Neural progenitor cell (in vitro differentiated cells): ENCODE data around the gene YBX3. TPM values are rescaled to one million over a fixed set of nuclear protein-coding genes. Genes with fewer than 3 reads are reported as not detected.

Source experiments
- DNase-seq: peaks from one replicate; pipeline ENCODE4 v3.0.0-alpha.2; 2016; ENCODE audit warnings: low spot score
- H2AFZ ChIP-seq: fragments of 200-600 bp; sonication (generic); replicated peaks from 2 replicates; pipeline ENCODE4 v1.6.1; 2016; ENCODE audit warnings: antibody characterized with exemption
- H3F3A ChIP-seq: fragments of 200-600 bp; sonication (generic); 2 replicates; pipeline ENCODE4 v1.6.1; 2016; ENCODE audit warnings: antibody characterized with exemption, low read depth
- H3K27ac ChIP-seq: fragments of 200-600 bp; sonication (generic); 2 replicates; pipeline ENCODE4 v1.5.1; 2016; ENCODE audit warnings: mild to moderate bottlenecking
- H3K27me3 ChIP-seq: fragments of 200-600 bp; sonication (generic); 2 replicates; pipeline ENCODE4 v1.6.1; 2016; ENCODE audit warnings: mild to moderate bottlenecking, moderate library complexity
- H3K36me3 ChIP-seq: fragments of 200-600 bp; sonication (generic); 2 replicates; pipeline ENCODE4 v1.5.1; 2016
- H3K4me1 ChIP-seq: fragments of 200-600 bp; sonication (generic); 2 replicates; pipeline ENCODE4 v1.6.1; 2016; ENCODE audit warnings: mixed run types
- H3K4me2 ChIP-seq: fragments of 200-600 bp; sonication (generic); 2 replicates; pipeline ENCODE4 v1.6.1; 2016
- H3K4me3 ChIP-seq: fragments of 200-600 bp; sonication (generic); 2 replicates; pipeline ENCODE4 v1.5.1; 2016
- H3K79me2 ChIP-seq: fragments of 200-600 bp; sonication (generic); 2 replicates; pipeline ENCODE4 v1.6.1; 2016; ENCODE audit warnings: low read depth
- H3K9ac ChIP-seq: fragments of 200-600 bp; sonication (generic); 2 replicates; pipeline ENCODE4 v1.6.1; 2016
- H3K9me3 ChIP-seq: fragments of 200-600 bp; sonication (generic); 2 replicates; pipeline ENCODE4 v1.5.1; 2016; ENCODE audit warnings: low read depth
- H4K20me1 ChIP-seq: fragments of 200-600 bp; sonication (generic); 2 replicates; pipeline ENCODE4 v1.6.1; 2016; ENCODE audit warnings: low read depth
- H3K27ac Mint-ChIP-seq: 3 replicates; pipeline ENCODE4 v1.8.0; 2021; ENCODE audit warnings: mixed read lengths
- H3K27me3 Mint-ChIP-seq: 2 replicates; pipeline ENCODE4 v1.8.0; 2022; ENCODE audit warnings: low read depth, mild to moderate bottlenecking, inconsistent platforms, moderate library complexity, mixed read lengths; ENCODE audit not compliant: insufficient read depth
- H3K36me3 Mint-ChIP-seq: 3 replicates; pipeline ENCODE4 v1.8.0; 2021; ENCODE audit warnings: mixed read lengths
- H3K4me1 Mint-ChIP-seq: 3 replicates; pipeline ENCODE4 v1.8.0; 2021; ENCODE audit warnings: mixed read lengths
- H3K4me3 Mint-ChIP-seq: 3 replicates; pipeline ENCODE4 v1.8.0; 2021; ENCODE audit warnings: mild to moderate bottlenecking, moderate library complexity, mixed read lengths
- H3K9me3 Mint-ChIP-seq: 3 replicates; pipeline ENCODE4 v1.8.0; 2020; ENCODE audit warnings: mixed read lengths
- EZH2 ChIP-seq: fragments of 200-600 bp; sonication (generic); IDR thresholded peaks from 2 replicates; pipeline ENCODE4 v1.6.1; 2017; ENCODE audit warnings: antibody characterized with exemption, mild to moderate bottlenecking, moderate library complexity
- EZH2phosphoT487 ChIP-seq: fragments of 200-600 bp; sonication (generic); IDR thresholded peaks from 2 replicates; pipeline ENCODE4 v1.6.1; 2017; ENCODE audit warnings: antibody characterized with exemption
- total RNA-seq: library from RNA; depleted of rRNA; stranded (reverse); fragments of >200 nt; gene quantifications from 2 replicates; pipeline ENCODE4 v1.2.3, GENCODE V29; 2015; ENCODE audit warnings: low replicate concordance
- TF ChIP-seq, protein P1 (sequence below): fragments of 200-600 bp; sonication (generic); IDR thresholded peaks from 2 replicates; pipeline ENCODE4 v1.5.1; 2017; ENCODE audit warnings: antibody characterized with exemption, mild to moderate bottlenecking

The YBX3 gene
- total RNA-seq, 1 donor from 2014 or later: 78.9 TPM

- H3K9me3 ChIP-seq: no peaks in the 10 kb centered on the region
- Mint-ChIP-seq H3K27me3 (no peaks in the 10 kb centered on the region), H3K4me3 (no peak overlapping the region), H3K9me3 (no peaks in the 10 kb centered on the region), H3K27ac (no peak overlapping the region), H3K36me3 (peaks cover 16% of the 10 kb centered on the region), H3K4me1 (peaks cover 15% of the 10 kb centered on the region)
- peaks cover 38% of the 10 kb centered on the region for H3K4me1 ChIP-seq
- H3K4me3 ChIP-seq: no peak overlapping the region
- DNase-seq: no peak
- no peak overlapping the region for H3K4me2 ChIP-seq
- peaks cover 56% of the 10 kb centered on the region for H3K79me2 ChIP-seq
- peaks cover 18% of the 10 kb centered on the region for H3K36me3 ChIP-seq
- no peaks in the 10 kb centered on the region for H3K27me3 ChIP-seq
- H3F3A ChIP-seq: no peaks in the 10 kb centered on the region
- TF ChIP-seq, protein P1, sequence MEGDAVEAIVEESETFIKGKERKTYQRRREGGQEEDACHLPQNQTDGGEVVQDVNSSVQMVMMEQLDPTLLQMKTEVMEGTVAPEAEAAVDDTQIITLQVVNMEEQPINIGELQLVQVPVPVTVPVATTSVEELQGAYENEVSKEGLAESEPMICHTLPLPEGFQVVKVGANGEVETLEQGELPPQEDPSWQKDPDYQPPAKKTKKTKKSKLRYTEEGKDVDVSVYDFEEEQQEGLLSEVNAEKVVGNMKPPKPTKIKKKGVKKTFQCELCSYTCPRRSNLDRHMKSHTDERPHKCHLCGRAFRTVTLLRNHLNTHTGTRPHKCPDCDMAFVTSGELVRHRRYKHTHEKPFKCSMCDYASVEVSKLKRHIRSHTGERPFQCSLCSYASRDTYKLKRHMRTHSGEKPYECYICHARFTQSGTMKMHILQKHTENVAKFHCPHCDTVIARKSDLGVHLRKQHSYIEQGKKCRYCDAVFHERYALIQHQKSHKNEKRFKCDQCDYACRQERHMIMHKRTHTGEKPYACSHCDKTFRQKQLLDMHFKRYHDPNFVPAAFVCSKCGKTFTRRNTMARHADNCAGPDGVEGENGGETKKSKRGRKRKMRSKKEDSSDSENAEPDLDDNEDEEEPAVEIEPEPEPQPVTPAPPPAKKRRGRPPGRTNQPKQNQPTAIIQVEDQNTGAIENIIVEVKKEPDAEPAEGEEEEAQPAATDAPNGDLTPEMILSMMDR: no peak
- H3K9ac ChIP-seq: no peak overlapping the region
- H3K27ac ChIP-seq: no peak overlapping the region
- H2AFZ ChIP-seq: no peak overlapping the region
- peaks cover 9% of the 10 kb centered on the region for H4K20me1 ChIP-seq
Observed at GRCh38 chr12:10715491-10715890, 7.6 kb downstream of the YBX3 start.

DNA sequence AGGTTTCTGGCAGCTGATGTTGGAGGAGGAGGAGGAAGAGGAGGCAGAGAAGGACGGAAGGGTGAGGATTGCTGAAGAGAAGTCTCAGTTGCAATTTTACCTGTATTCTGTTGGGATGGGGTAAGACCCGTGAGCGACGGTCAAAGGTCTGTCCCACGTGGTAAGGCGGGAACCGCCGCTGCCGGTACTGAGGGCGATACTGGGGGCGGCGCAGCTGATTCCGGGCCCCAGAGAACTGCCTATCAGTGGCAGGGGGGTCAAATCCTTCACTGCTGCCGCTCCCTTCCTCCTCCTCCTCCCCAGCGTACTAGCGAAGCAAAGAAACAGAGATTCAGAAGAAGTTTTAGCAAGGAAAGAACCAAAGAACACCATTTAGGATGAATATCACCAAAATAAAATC lies 13.3 kb downstream of the YBX3 start:
- DNase-seq: no peak
- H3K9ac ChIP-seq: no peak overlapping the region
- H3K4me1 Mint-ChIP-seq: no peaks in the 10 kb centered on the region
- H3K27me3 ChIP-seq: no peaks in the 10 kb centered on the region
- TF ChIP-seq EZH2phosphoT487 (no peak), EZH2 (no peak)
- TF ChIP-seq, protein P1: no peak
- H3K36me3 ChIP-seq: peaks cover 36% of the 10 kb centered on the region
- no peaks in the 10 kb centered on the region for H3K9me3 ChIP-seq
- no peak overlapping the region for H3K27ac Mint-ChIP-seq
- no peak overlapping the region for H3K4me3 ChIP-seq
- H4K20me1 ChIP-seq: peaks cover 4% of the 10 kb centered on the region
- peaks cover 28% of the 10 kb centered on the region for H3K36me3 Mint-ChIP-seq
- no peaks in the 10 kb centered on the region for H3K27me3 Mint-ChIP-seq
- no peak overlapping the region for H3K4me2 ChIP-seq
- H3K79me2 ChIP-seq: peaks cover 18% of the 10 kb centered on the region
- no peak overlapping the region for H3K27ac ChIP-seq
- no peak overlapping the region for H2AFZ ChIP-seq
- H3F3A ChIP-seq: no peaks in the 10 kb centered on the region
- no peaks in the 10 kb centered on the region for H3K9me3 Mint-ChIP-seq
- no peak overlapping the region for H3K4me3 Mint-ChIP-seq
- H3K4me1 ChIP-seq: no peaks in the 10 kb centered on the region

DNA sequence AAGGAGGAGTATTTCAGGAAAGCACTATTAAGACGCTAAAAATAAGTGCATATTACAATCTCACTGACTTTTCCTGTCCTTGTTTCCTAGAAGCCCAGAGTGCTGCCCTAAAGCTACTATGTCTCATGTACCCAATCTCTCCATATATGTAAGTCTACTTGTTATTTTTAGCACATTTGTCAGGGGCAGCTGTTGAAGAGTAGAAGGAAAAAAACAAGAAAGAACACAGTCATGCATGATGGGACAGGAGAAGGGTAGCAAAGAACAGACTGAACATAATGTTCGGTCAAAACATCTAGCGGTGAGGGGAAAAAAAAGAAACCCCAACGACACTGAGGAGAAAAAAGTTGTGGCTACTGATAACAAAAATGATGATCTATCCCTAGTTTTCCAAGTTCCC lies 14.3 kb downstream of the YBX3 start:
- Mint-ChIP-seq H3K27ac (no peak overlapping the region), H3K4me3 (no peak overlapping the region), H3K27me3 (no peaks in the 10 kb centered on the region), H3K36me3 (peaks cover 32% of the 10 kb centered on the region), H3K9me3 (no peaks in the 10 kb centered on the region), H3K4me1 (no peaks in the 10 kb centered on the region)
- DNase-seq: no peak
- TF ChIP-seq EZH2 (no peak), EZH2phosphoT487 (no peak)
- TF ChIP-seq, protein P1: no peak
- Histone ChIP-seq H3K27ac (no peak overlapping the region), H3K4me2 (no peak overlapping the region), H3K4me1 (no peaks in the 10 kb centered on the region), H4K20me1 (peaks cover 4% of the 10 kb centered on the region), H3F3A (no peaks in the 10 kb centered on the region), H3K9me3 (no peaks in the 10 kb centered on the region), H3K4me3 (no peak overlapping the region), H2AFZ (no peak overlapping the region), H3K9ac (no peak overlapping the region), H3K36me3 (peaks cover 36% of the 10 kb centered on the region), H3K27me3 (no peaks in the 10 kb centered on the region), H3K79me2 (peaks cover 18% of the 10 kb centered on the region)

GRCh38 chr12:10705655-10706054 lies 17.5 kb downstream of the YBX3 start:
- peaks cover 36% of the 10 kb centered on the region for H3K36me3 ChIP-seq
- H3K4me1 Mint-ChIP-seq: no peaks in the 10 kb centered on the region
- no peaks in the 10 kb centered on the region for H3K9me3 Mint-ChIP-seq
- no peaks in the 10 kb centered on the region for H3F3A ChIP-seq
- H3K36me3 Mint-ChIP-seq: peaks cover 28% of the 10 kb centered on the region
- H3K4me3 ChIP-seq: no peak overlapping the region
- H3K27me3 ChIP-seq: no peaks in the 10 kb centered on the region
- no peaks in the 10 kb centered on the region for H3K27me3 Mint-ChIP-seq
- H3K79me2 ChIP-seq: peaks cover 12% of the 10 kb centered on the region
- no peak overlapping the region for H3K27ac ChIP-seq
- H3K4me1 ChIP-seq: no peaks in the 10 kb centered on the region
- no peaks in the 10 kb centered on the region for H3K9me3 ChIP-seq
- H4K20me1 ChIP-seq: peaks cover 4% of the 10 kb centered on the region
- no peak overlapping the region for H3K27ac Mint-ChIP-seq
- no peak for DNase-seq
- H2AFZ ChIP-seq: no peak overlapping the region
- TF ChIP-seq, protein P1: no peak
- TF ChIP-seq EZH2 (no peak), EZH2phosphoT487 (no peak)
- no peak overlapping the region for H3K4me3 Mint-ChIP-seq
- no peak overlapping the region for H3K9ac ChIP-seq
- no peak overlapping the region for H3K4me2 ChIP-seq
